Dermis microvascular lymphatic vessel endothelial cell (primary cell): Measurements from ENCODE around the gene SLC38A2. TPM values are rescaled to one million over a fixed set of nuclear protein-coding genes. Genes with fewer than 3 reads are reported as not detected.
"Not testable (repeated sequence)": the region's sequence is repeated elsewhere in the genome, so short reads cannot be mapped to it uniquely, and the experiment has no call there.

Experiments used
- DNase-seq, 2 donors: peaks; one replicate each; pipeline versions ENCODE4 v3.0.0 to v3.0.0-alpha.2; 2010; ENCODE audit warnings: low read depth in 2 of 2
- total RNA-seq: library from RNA; depleted of rRNA; stranded (reverse); fragments of >200 nt; gene quantifications from 2 replicates; pipeline ENCODE4 v1.2.1, GENCODE V29; 2014

The SLC38A2 gene
- total RNA-seq, 1 donor from 2014 or later: 451 TPM

DNA sequence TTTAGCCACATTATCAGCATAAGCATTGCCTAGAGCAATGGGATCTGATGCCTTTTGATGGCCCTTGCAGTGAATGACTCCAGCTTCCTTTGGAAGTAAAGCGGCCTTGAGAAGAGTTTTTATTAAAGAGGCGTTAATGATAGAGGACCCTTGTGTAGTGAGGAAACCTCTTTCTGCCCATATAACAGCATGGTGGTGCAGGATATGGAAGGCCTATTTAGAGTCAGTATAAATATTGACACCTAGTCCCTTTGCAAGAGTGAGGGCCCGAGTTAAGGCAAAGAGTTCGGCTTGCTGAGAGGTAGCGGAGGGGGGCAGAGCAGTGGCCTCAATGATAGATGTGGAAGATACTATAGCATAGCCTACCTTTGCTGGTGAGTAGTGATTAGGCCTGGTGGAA, 47.5 kb downstream of the SLC38A2 start:
- DNase-seq: not testable (repeated sequence)

DNA sequence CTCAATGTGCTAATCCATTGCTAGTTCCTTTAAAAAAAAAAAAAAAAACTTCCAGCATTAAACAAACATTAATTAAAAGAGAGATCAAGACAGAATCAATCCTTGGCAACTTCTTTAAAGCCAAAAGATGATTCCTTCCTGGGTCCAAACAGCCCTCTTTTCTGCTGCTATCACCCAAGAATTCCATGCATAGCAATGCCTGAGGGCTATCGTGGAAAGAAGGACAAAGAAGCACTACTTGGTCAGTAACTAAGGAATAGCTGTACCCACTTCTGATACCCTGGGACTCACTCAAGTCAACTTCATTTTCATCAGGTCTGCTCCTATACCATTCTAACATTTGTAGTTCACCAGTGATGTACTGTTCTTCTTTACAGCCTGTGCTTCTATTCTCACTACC, 51.8 kb downstream of the SLC38A2 start:
- DNase-seq: no peak

DNA sequence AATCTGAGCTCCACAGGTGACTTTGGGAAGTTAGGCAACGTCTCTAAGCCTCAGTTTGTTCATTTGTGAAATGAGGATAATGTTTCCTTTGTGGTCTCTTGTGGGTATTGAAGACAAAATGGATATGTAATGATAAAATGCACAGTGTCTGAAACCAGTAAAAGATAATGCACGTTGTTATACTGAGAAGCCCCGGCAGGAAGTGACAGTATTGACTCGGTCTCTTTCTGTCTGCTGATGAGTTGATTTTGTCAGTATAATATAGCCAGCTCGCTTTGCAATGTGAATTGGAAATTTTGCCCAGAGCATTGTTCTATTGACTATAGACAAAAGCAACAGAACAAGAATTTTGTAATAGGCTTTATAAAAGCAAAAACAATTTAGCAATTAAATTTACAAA, 54.5 kb downstream of the SLC38A2 start:
- no peak for DNase-seq

Other genes starting within 250 kb of the SLC38A2 start
- 113 and 142 TPM in 2 replicates for gene SLC38A1, start 103.7 kb downstream of the SLC38A2 start, total RNA-seq